Anterior cingulate cortex (tissue), 58 donors: Measurements from ENCODE around the gene CLASP1.
"Not testable (repeated sequence)": the region's sequence is repeated elsewhere in the genome, so short reads cannot be mapped to it uniquely, and the experiment has no call there.

ENCODE experiments used
- DNase-seq, 58 donors: peaks; one replicate each; lab custom pipeline; 2025; lab: John Stamatoyannopoulos, UW

The CLASP1 gene

GRCh38 chr2:121552477-121553180, 96.6 kb downstream of the CLASP1 start:
- not testable (repeated sequence) for DNase-seq

GRCh38 chr2:121550669-121551068, 98.6 kb downstream of the CLASP1 start:
- no peak for DNase-seq

- no peak for DNase-seq
Measured at GRCh38 chr2:121547646-121548045, 101.6 kb downstream of the CLASP1 start.

GRCh38 chr2:121545913-121546312, 103.3 kb downstream of the CLASP1 start:
- DNase-seq, result no peak

GRCh38 chr2:121545257-121545656, 104.0 kb downstream of the CLASP1 start:
- DNase-seq, result no peak

- no peak for DNase-seq
Measured at GRCh38 chr2:121541495-121541894, 107.8 kb downstream of the CLASP1 start.

- no peak for DNase-seq
Measured at GRCh38 chr2:121539750-121540469, 109.4 kb downstream of the CLASP1 start.

- DNase-seq, result no peak
Measured at GRCh38 chr2:121536850-121537557, 112.3 kb downstream of the CLASP1 start.

GRCh38 chr2:121536347-121536746, 112.9 kb downstream of the CLASP1 start:
- DNase-seq, result no peak

GRCh38 chr2:121534007-121534406, 115.3 kb downstream of the CLASP1 start:
- no peak for DNase-seq

GRCh38 chr2:121532894-121533293, 116.4 kb downstream of the CLASP1 start:
- no peak for DNase-seq

- DNase-seq, result no peak
Measured at GRCh38 chr2:121532347-121532766, 116.9 kb downstream of the CLASP1 start.

GRCh38 chr2:121530212-121530705, 119.0 kb downstream of the CLASP1 start:
- peak in 55 of 58 donors; percentile 55 to 95 (median 85) for DNase-seq

GRCh38 chr2:121529439-121530211, 119.6 kb downstream of the CLASP1 start:
- DNase-seq, result peak in 43 of 58 donors; percentile 28 to 79 (median 67)

- no peak for DNase-seq
Measured at GRCh38 chr2:121527009-121527682, 122.1 kb downstream of the CLASP1 start.

GRCh38 chr2:121524685-121525425, 124.4 kb downstream of the CLASP1 start:
- DNase-seq, result no peak

GRCh38 chr2:121521359-121521758, 127.9 kb downstream of the CLASP1 start:
- DNase-seq, result peak in 31 of 58 donors; percentile 8 to 70 (median 36)

- no peak for DNase-seq
Measured at GRCh38 chr2:121520641-121520994, 128.6 kb downstream of the CLASP1 start.
